ENCODE data around the gene SHROOM3. TPM values are rescaled to one million over a fixed set of nuclear protein-coding genes. Genes with fewer than 3 reads are reported as not detected.

SHROOM3 gene
- total and polyA plus RNA-seq, 2 experiments from 2014 or later: 11.3 to 73.5 TPM

- TF ChIP-seq JUNB (IDR thresholded peaks at IDR 0.05; ENCODE audit: unreplicated experiment): no peak
Observed at GRCh38 chr4:76622126-76622525, 187.1 kb downstream of the SHROOM3 start (continued).

GRCh38 chr4:76622717-76623116 lies 187.7 kb downstream of the SHROOM3 start:
- Histone ChIP-seq H3K36me3 (ENCODE audit: insufficient read depth) (no peaks in the 10 kb centered on the region), H3F3A (replicated peaks; ENCODE audit: low read depth) (no peaks in the 10 kb centered on the region), H3K27me3 (ENCODE audit: insufficient read depth) (no peaks in the 10 kb centered on the region), H3K4me3 (no peak overlapping the region), H3K4me1 (ENCODE audit: insufficient read depth) (peaks cover 29% of the 10 kb centered on the region), H3K9me2 (ENCODE audit: insufficient read depth) (no peaks in the 10 kb centered on the region), H4K20me1 (replicated peaks; ENCODE audit: insufficient read depth) (no peaks in the 10 kb centered on the region), H3K27ac (ENCODE audit: low read depth) (no peak overlapping the region), H3K79me2 (replicated peaks; ENCODE audit: insufficient read depth) (no peaks in the 10 kb centered on the region), H3K4me2 (no peak overlapping the region), H2AFZ (no peak overlapping the region)
- Mint-ChIP-seq H3K27me3 (ENCODE audit: insufficient read depth, low read depth, poor library complexity) (no peaks in the 10 kb centered on the region), H3K9me3 (no peaks in the 10 kb centered on the region), H3K4me3 (no peak overlapping the region), H3K27ac (no peak overlapping the region), H3K4me1 (peaks cover 38% of the 10 kb centered on the region), H3K36me3 (ENCODE audit: low read depth) (no peaks in the 10 kb centered on the region; the same call in 2 of the 3 replicates)
- DNase-seq (ENCODE audit: low spot score) (no peak), ATAC-seq (no peak)
- TF ChIP-seq EZH2phosphoT487 (IDR thresholded peaks at IDR 0.05; ENCODE audit: unreplicated experiment): no peak
- no peak for TF ChIP-seq ZNF114 (CRISPR knock-in tag; IDR thresholded peaks at IDR 0.05)
- TF ChIP-seq NANOG (IDR thresholded peaks at IDR 0.05; ENCODE audit: borderline replicate concordance): no peak
- no peak for TF ChIP-seq CREB1 (CRISPR knock-in tag; IDR thresholded peaks at IDR 0.05; ENCODE audit: low read depth)
- no peak for TF ChIP-seq REST (IDR thresholded peaks at IDR 0.05; ENCODE audit: unreplicated experiment)
- TF ChIP-seq, protein P1, sequence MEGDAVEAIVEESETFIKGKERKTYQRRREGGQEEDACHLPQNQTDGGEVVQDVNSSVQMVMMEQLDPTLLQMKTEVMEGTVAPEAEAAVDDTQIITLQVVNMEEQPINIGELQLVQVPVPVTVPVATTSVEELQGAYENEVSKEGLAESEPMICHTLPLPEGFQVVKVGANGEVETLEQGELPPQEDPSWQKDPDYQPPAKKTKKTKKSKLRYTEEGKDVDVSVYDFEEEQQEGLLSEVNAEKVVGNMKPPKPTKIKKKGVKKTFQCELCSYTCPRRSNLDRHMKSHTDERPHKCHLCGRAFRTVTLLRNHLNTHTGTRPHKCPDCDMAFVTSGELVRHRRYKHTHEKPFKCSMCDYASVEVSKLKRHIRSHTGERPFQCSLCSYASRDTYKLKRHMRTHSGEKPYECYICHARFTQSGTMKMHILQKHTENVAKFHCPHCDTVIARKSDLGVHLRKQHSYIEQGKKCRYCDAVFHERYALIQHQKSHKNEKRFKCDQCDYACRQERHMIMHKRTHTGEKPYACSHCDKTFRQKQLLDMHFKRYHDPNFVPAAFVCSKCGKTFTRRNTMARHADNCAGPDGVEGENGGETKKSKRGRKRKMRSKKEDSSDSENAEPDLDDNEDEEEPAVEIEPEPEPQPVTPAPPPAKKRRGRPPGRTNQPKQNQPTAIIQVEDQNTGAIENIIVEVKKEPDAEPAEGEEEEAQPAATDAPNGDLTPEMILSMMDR (conservative IDR thresholded peaks at IDR 0.05; ENCODE audit: low read depth in 2 of 2): no peak
- no peak for TF ChIP-seq JUNB (IDR thresholded peaks at IDR 0.05; ENCODE audit: unreplicated experiment)
- TF ChIP-seq, protein P2, sequence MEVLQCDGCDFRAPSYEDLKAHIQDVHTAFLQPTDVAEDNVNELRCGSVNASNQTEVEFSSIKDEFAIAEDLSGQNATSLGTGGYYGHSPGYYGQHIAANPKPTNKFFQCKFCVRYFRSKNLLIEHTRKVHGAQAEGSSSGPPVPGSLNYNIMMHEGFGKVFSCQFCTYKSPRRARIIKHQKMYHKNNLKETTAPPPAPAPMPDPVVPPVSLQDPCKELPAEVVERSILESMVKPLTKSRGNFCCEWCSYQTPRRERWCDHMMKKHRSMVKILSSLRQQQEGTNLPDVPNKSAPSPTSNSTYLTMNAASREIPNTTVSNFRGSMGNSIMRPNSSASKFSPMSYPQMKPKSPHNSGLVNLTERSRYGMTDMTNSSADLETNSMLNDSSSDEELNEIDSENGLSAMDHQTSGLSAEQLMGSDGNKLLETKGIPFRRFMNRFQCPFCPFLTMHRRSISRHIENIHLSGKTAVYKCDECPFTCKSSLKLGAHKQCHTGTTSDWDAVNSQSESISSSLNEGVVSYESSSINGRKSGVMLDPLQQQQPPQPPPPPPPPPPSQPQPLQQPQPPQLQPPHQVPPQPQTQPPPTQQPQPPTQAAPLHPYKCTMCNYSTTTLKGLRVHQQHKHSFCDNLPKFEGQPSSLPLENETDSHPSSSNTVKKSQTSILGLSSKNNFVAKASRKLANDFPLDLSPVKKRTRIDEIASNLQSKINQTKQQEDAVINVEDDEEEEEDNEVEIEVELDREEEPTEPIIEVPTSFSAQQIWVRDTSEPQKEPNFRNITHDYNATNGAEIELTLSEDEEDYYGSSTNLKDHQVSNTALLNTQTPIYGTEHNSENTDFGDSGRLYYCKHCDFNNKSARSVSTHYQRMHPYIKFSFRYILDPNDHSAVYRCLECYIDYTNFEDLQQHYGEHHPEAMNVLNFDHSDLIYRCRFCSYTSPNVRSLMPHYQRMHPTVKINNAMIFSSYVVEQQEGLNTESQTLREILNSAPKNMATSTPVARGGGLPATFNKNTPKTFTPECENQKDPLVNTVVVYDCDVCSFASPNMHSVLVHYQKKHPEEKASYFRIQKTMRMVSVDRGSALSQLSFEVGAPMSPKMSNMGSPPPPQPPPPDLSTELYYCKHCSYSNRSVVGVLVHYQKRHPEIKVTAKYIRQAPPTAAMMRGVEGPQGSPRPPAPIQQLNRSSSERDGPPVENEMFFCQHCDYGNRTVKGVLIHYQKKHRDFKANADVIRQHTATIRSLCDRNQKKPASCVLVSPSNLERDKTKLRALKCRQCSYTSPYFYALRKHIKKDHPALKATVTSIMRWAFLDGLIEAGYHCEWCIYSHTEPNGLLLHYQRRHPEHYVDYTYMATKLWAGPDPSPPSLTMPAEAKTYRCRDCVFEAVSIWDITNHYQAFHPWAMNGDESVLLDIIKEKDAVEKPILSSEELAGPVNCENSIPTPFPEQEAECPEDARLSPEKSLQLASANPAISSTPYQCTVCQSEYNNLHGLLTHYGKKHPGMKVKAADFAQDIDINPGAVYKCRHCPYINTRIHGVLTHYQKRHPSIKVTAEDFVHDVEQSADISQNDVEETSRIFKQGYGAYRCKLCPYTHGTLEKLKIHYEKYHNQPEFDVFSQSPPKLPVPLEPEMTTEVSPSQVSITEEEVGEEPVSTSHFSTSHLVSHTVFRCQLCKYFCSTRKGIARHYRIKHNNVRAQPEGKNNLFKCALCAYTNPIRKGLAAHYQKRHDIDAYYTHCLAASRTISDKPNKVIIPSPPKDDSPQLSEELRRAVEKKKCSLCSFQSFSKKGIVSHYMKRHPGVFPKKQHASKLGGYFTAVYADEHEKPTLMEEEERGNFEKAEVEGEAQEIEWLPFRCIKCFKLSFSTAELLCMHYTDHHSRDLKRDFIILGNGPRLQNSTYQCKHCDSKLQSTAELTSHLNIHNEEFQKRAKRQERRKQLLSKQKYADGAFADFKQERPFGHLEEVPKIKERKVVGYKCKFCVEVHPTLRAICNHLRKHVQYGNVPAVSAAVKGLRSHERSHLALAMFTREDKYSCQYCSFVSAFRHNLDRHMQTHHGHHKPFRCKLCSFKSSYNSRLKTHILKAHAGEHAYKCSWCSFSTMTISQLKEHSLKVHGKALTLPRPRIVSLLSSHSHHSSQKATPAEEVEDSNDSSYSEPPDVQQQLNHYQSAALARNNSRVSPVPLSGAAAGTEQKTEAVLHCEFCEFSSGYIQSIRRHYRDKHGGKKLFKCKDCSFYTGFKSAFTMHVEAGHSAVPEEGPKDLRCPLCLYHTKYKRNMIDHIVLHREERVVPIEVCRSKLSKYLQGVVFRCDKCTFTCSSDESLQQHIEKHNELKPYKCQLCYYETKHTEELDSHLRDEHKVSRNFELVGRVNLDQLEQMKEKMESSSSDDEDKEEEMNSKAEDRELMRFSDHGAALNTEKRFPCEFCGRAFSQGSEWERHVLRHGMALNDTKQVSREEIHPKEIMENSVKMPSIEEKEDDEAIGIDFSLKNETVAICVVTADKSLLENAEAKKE (CRISPR knock-in tag; IDR thresholded peaks at IDR 0.05): no peak
- no peak for TF ChIP-seq STAT1 (IDR thresholded peaks at IDR 0.05; ENCODE audit: unreplicated experiment)
- TF ChIP-seq EZH2 (IDR thresholded peaks at IDR 0.05; ENCODE audit: low read depth, unreplicated experiment): no peak
- no peak for TF ChIP-seq POLR2AphosphoS5 (IDR thresholded peaks at IDR 0.05; ENCODE audit: low read depth)
- no peak for TF ChIP-seq ZNF331 (CRISPR knock-in tag; IDR thresholded peaks at IDR 0.05; ENCODE audit: low read depth)
- TF ChIP-seq, protein P3, sequence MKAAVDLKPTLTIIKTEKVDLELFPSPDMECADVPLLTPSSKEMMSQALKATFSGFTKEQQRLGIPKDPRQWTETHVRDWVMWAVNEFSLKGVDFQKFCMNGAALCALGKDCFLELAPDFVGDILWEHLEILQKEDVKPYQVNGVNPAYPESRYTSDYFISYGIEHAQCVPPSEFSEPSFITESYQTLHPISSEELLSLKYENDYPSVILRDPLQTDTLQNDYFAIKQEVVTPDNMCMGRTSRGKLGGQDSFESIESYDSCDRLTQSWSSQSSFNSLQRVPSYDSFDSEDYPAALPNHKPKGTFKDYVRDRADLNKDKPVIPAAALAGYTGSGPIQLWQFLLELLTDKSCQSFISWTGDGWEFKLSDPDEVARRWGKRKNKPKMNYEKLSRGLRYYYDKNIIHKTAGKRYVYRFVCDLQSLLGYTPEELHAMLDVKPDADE (IDR thresholded peaks at IDR 0.05): no peak

Data from GM23338 (cell line).